Measurements from ENCODE around the gene SLC29A4.
"Not testable (repeated sequence)": the region's sequence is repeated elsewhere in the genome, so short reads cannot be mapped to it uniquely, and the experiment has no call there.

SLC29A4 gene

GRCh38 chr7:5275510-5275909 lies 7.2 kb upstream of the SLC29A4 start:
- DNase-seq: not testable (repeated sequence)

GRCh38 chr7:5276123-5276522 lies 6.6 kb upstream of the SLC29A4 start:
- DNase-seq: not testable (repeated sequence)

- no peak for DNase-seq
Observed at GRCh38 chr7:5276611-5277010, 6.1 kb upstream of the SLC29A4 start.

GRCh38 chr7:5278766-5279165 lies 4.0 kb upstream of the SLC29A4 start:
- no peak for DNase-seq

- DNase-seq: no peak
Observed at GRCh38 chr7:5279734-5280133, 3.0 kb upstream of the SLC29A4 start.

GRCh38 chr7:5281598-5282500 lies 894 bp upstream of the SLC29A4 start:
- DNase-seq: not testable (repeated sequence)

- no peak for DNase-seq
Observed at GRCh38 chr7:5283421-5284303, 919 bp downstream of the SLC29A4 start.

GRCh38 chr7:5284304-5285281 lies 1.9 kb downstream of the SLC29A4 start:
- no peak for DNase-seq

GRCh38 chr7:5286933-5287332 lies 4.2 kb downstream of the SLC29A4 start:
- no peak for DNase-seq

- DNase-seq: not testable (repeated sequence)
Observed at GRCh38 chr7:5287373-5287772, 4.6 kb downstream of the SLC29A4 start.

GRCh38 chr7:5287802-5288201 lies 5.1 kb downstream of the SLC29A4 start:
- no peak for DNase-seq

- not testable (repeated sequence) for DNase-seq
Observed at GRCh38 chr7:5288560-5288959, 5.8 kb downstream of the SLC29A4 start.

- no peak for DNase-seq
Observed at GRCh38 chr7:5289355-5289754, 6.6 kb downstream of the SLC29A4 start.

GRCh38 chr7:5291301-5291700 lies 8.6 kb downstream of the SLC29A4 start:
- DNase-seq: no peak

GRCh38 chr7:5291711-5292335 lies 9.1 kb downstream of the SLC29A4 start:
- DNase-seq: not testable (repeated sequence)

- no peak for DNase-seq
Observed at GRCh38 chr7:5294169-5294987, 11.6 kb downstream of the SLC29A4 start.

- no peak for DNase-seq
Observed at GRCh38 chr7:5295039-5296014, 12.6 kb downstream of the SLC29A4 start.

GRCh38 chr7:5296015-5296610 lies 13.4 kb downstream of the SLC29A4 start:
- peak; percentile 21 for DNase-seq

- DNase-seq: peak; percentile 78
Observed at GRCh38 chr7:5296611-5297226, 14.0 kb downstream of the SLC29A4 start.

Measured in CD4-positive, alpha-beta T cell treated with Interleukin-21 for 1 hour (primary cell).